HG02943 (cell line): ENCODE data around the gene PRKCE.

Experiments
- ATAC-seq: cut with Tn5 transposase; IDR thresholded peaks from one replicate; pipeline ENCODE4 v1.9.1; 2021; ENCODE audit warnings: mild to moderate bottlenecking, low read depth, moderate library complexity; ENCODE audit not compliant: unreplicated experiment

Gene PRKCE

GRCh38 chr2:45974056-45974455 lies 322.6 kb downstream of the PRKCE start:
- ATAC-seq, result peak; percentile 61

- ATAC-seq, result peak; percentile 28
These were observed 323.4 kb downstream of the PRKCE start for GRCh38 chr2:45974762-45975408.

- ATAC-seq, result no peak
These were observed 324.5 kb downstream of the PRKCE start for GRCh38 chr2:45975752-45976517.

- no peak for ATAC-seq
These were observed 326.9 kb downstream of the PRKCE start for GRCh38 chr2:45978302-45978859.

- no peak for ATAC-seq
These were observed 327.6 kb downstream of the PRKCE start for GRCh38 chr2:45979065-45979464.

- no peak for ATAC-seq
These were observed 328.8 kb downstream of the PRKCE start for GRCh38 chr2:45980161-45980865.

GRCh38 chr2:45981384-45981930 lies 330.0 kb downstream of the PRKCE start:
- no peak for ATAC-seq

- ATAC-seq, result no peak
These were observed 330.6 kb downstream of the PRKCE start for GRCh38 chr2:45982096-45982495.

- no peak for ATAC-seq
These were observed 331.7 kb downstream of the PRKCE start for GRCh38 chr2:45983213-45983612.

- ATAC-seq, result no peak
These were observed 332.9 kb downstream of the PRKCE start for GRCh38 chr2:45984366-45984765.

- no peak for ATAC-seq
These were observed 333.5 kb downstream of the PRKCE start for GRCh38 chr2:45984896-45985473.

- no peak for ATAC-seq
These were observed 335.0 kb downstream of the PRKCE start for GRCh38 chr2:45986509-45986908.

GRCh38 chr2:45987856-45988255 lies 336.4 kb downstream of the PRKCE start:
- ATAC-seq, result no peak

- ATAC-seq, result no peak
These were observed 337.4 kb downstream of the PRKCE start for GRCh38 chr2:45988879-45989278.

- no peak for ATAC-seq
These were observed 338.7 kb downstream of the PRKCE start for GRCh38 chr2:45990131-45990530.

- ATAC-seq, result no peak
These were observed 340.7 kb downstream of the PRKCE start for GRCh38 chr2:45992021-45992740.

GRCh38 chr2:45992741-45993475 lies 341.4 kb downstream of the PRKCE start:
- no peak for ATAC-seq

- ATAC-seq, result no peak
These were observed 342.1 kb downstream of the PRKCE start for GRCh38 chr2:45993476-45993991.

- ATAC-seq, result no peak
These were observed 342.6 kb downstream of the PRKCE start for GRCh38 chr2:45994060-45994459.
